Vagina (tissue), 2 donors: Measurements from ENCODE around the gene SIK3. TPM values are rescaled to one million over a fixed set of nuclear protein-coding genes. Genes with fewer than 3 reads are reported as not detected.

Experiments used
- DNase-seq, 2 donors: peaks; one replicate each; pipeline ENCODE4 v3.0.0-alpha.2; 2017; ENCODE audit errors: extremely low spot score in 2 of 2
- H3K27ac ChIP-seq: fragments of 200-600 bp; sonication (generic); one replicate; pipeline ENCODE4 v1.5.1; 2019
- H3K27me3 ChIP-seq: fragments of 200-600 bp; sonication (generic); one replicate; pipeline ENCODE4 v1.5.1; 2019
- H3K36me3 ChIP-seq, 2 donors: fragments of 200-600 bp; sonication (generic); one replicate each; pipeline ENCODE4 v1.5.1; 2017 to 2019
- H3K4me1 ChIP-seq: fragments of 200-600 bp; sonication (generic); one replicate; pipeline ENCODE4 v1.5.1; 2019
- H3K4me3 ChIP-seq, 2 donors: fragments of 200-600 bp; sonication (generic); 1 replicate in 1 of 2; 2 replicates in 1 of 2; pipeline ENCODE4 v1.5.1; 2016 to 2019
- H3K9me3 ChIP-seq: fragments of 200-600 bp; sonication (generic); one replicate; pipeline ENCODE4 v1.5.1; 2019
- CTCF ChIP-seq, 3 experiments: fragments of 450-650 bp in 2 of 3; fragments of 200-600 bp in 1 of 3; sonication (generic) in 1 of 3; IDR thresholded peaks; one replicate each; pipeline ENCODE4 v1.5.1; 2017 to 2019; ENCODE audit warnings: antibody characterized with exemption in 3 of 3, mild to moderate bottlenecking in 2 of 3, moderate library complexity in 2 of 3
- POLR2A ChIP-seq, 2 donors: fragments of 450-650 bp; IDR thresholded peaks; one replicate each; pipeline ENCODE4 v1.6.1; 2017; ENCODE audit warnings: antibody characterized with exemption in 2 of 2, mild to moderate bottlenecking in 2 of 2, moderate library complexity in 2 of 2
- POLR2AphosphoS5 ChIP-seq, 2 donors: sonication (generic); formaldehyde crosslinking; IDR thresholded peaks; one replicate each; pipeline ENCODE4 v1.9.0; 2017; ENCODE audit warnings: antibody characterized with exemption in 2 of 2, mild to moderate bottlenecking in 2 of 2, low read depth in 1 of 2; ENCODE audit not compliant: insufficient read depth in 1 of 2
- intact Hi-C: fragments of 100-400 bp; cut with DNase I; formaldehyde crosslinking; loops from one replicate; pipeline ENCODE4 v1.15.1; 2023
- total RNA-seq: library from RNA; depleted of rRNA; stranded (reverse); fragments of >200 nt; gene quantifications from one replicate; pipeline ENCODE4 v1.2.3, GENCODE V29; 2016

Gene SIK3
- total RNA-seq, 1 donor from 2014 or later = 39.0 TPM

GRCh38 chr11:117016246-117016645 is 82.0 kb downstream of the SIK3 start:
- no peak for TF ChIP-seq POLR2AphosphoS5 (IDR thresholded peaks at IDR 0.05; ENCODE audit: insufficient read depth in 1 of 2, low read depth in 1 of 2)
- TF ChIP-seq POLR2A (IDR thresholded peaks at IDR 0.05) = no peak
- TF ChIP-seq CTCF (IDR thresholded peaks at IDR 0.05) = no peak
- no peaks in the 10 kb centered on the region for H3K9me3 ChIP-seq
- peaks cover 14% of the 10 kb centered on the region for H3K4me1 ChIP-seq
- no peak overlapping the region for H3K4me3 ChIP-seq
- no peak for DNase-seq
- no peaks in the 10 kb centered on the region for H3K27me3 ChIP-seq
- intact Hi-C loops = no loop called here
- no peaks in the 10 kb centered on the region for H3K36me3 ChIP-seq
- H3K27ac ChIP-seq = no peak overlapping the region

- Histone ChIP-seq H3K4me1 (peaks cover 11% of the 10 kb centered on the region), H3K9me3 (no peaks in the 10 kb centered on the region), H3K27ac (no peak overlapping the region), H3K4me3 (no peak overlapping the region), H3K36me3 (no peaks in the 10 kb centered on the region), H3K27me3 (no peaks in the 10 kb centered on the region)
- no peak for DNase-seq
- intact Hi-C loops = no loop called here
- TF ChIP-seq POLR2A (IDR thresholded peaks at IDR 0.05) (no peak), POLR2AphosphoS5 (IDR thresholded peaks at IDR 0.05; ENCODE audit: insufficient read depth in 1 of 2, low read depth in 1 of 2) (no peak), CTCF (IDR thresholded peaks at IDR 0.05) (no peak)
Measured at GRCh38 chr11:117011541-117011898, 86.7 kb downstream of the SIK3 start.

GRCh38 chr11:117010808-117011540 is 87.3 kb downstream of the SIK3 start:
- H3K4me1 ChIP-seq = peaks cover 11% of the 10 kb centered on the region
- H3K4me3 ChIP-seq = no peak overlapping the region
- no peaks in the 10 kb centered on the region for H3K36me3 ChIP-seq
- H3K9me3 ChIP-seq = no peaks in the 10 kb centered on the region
- H3K27me3 ChIP-seq = no peaks in the 10 kb centered on the region
- TF ChIP-seq POLR2AphosphoS5 (IDR thresholded peaks at IDR 0.05; ENCODE audit: insufficient read depth in 1 of 2, low read depth in 1 of 2) = no peak
- TF ChIP-seq CTCF (IDR thresholded peaks at IDR 0.05) = no peak
- TF ChIP-seq POLR2A (IDR thresholded peaks at IDR 0.05) = no peak
- intact Hi-C loops = no loop called here
- no peak overlapping the region for H3K27ac ChIP-seq
- DNase-seq = no peak

GRCh38 chr11:117009905-117010605 is 88.2 kb downstream of the SIK3 start:
- Histone ChIP-seq H3K36me3 (no peaks in the 10 kb centered on the region), H3K4me3 (no peak overlapping the region), H3K27me3 (no peaks in the 10 kb centered on the region), H3K9me3 (no peaks in the 10 kb centered on the region), H3K4me1 (peaks cover 11% of the 10 kb centered on the region), H3K27ac (no peak overlapping the region)
- intact Hi-C loops = no loop called here
- no peak for DNase-seq
- TF ChIP-seq POLR2A (IDR thresholded peaks at IDR 0.05) (no peak), POLR2AphosphoS5 (IDR thresholded peaks at IDR 0.05; ENCODE audit: insufficient read depth in 1 of 2, low read depth in 1 of 2) (no peak), CTCF (IDR thresholded peaks at IDR 0.05) (no peak)

GRCh38 chr11:117005758-117006157 is 92.5 kb downstream of the SIK3 start:
- H3K9me3 ChIP-seq = no peaks in the 10 kb centered on the region
- H3K4me3 ChIP-seq = no peak overlapping the region
- TF ChIP-seq POLR2A (IDR thresholded peaks at IDR 0.05) (no peak), CTCF (IDR thresholded peaks at IDR 0.05) (no peak), POLR2AphosphoS5 (IDR thresholded peaks at IDR 0.05; ENCODE audit: insufficient read depth in 1 of 2, low read depth in 1 of 2) (no peak)
- no peak for DNase-seq
- H3K27me3 ChIP-seq = no peaks in the 10 kb centered on the region
- H3K36me3 ChIP-seq = no peaks in the 10 kb centered on the region
- intact Hi-C loops = no loop called here
- H3K27ac ChIP-seq = no peak overlapping the region
- peaks cover under 1% of the 10 kb centered on the region for H3K4me1 ChIP-seq
